ENCODE measurements around the gene HECTD3. TPM values are rescaled to one million over a fixed set of nuclear protein-coding genes. Genes with fewer than 3 reads are reported as not detected.

HECTD3 gene
- total RNA-seq, 1 experiment from 2014 or later = 25.5 TPM

DNA sequence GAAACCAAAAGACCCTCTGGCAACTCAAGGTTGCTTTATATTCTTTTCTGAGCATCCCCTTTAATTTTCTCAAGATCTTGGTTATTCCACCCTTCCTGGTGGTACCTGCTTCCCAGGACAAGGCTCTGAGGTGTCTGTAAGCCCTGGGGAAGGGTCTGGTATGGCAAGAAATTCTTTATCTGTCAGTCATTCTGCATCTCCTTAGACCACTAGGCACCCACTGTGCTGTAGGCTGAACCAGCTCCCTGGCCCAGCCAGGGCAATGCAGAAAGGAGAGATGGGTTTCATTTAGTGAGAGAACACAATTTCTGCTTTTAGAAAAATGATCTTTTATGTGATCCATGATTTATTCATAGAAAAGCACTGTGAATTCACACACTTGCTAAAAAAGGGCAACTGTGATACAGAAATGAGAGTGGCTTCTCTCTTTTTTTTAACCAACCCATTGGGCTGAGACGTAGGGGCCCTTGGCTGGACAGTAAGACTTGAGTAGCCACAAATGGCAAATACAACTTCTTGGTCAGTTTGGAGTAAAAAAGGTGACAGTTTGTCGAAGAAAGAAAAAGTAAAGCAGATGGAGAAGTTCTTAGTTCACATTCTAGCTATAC, 5.1 kb upstream of the HECTD3 start:
- no peak overlapping the region for H3K4me2 ChIP-seq (ENCODE audit: low read length)
- H3K9me3 ChIP-seq (ENCODE audit: control insufficient read depth in 1 of 2, insufficient read depth in 1 of 2, low read depth in 1 of 2, low read length in 2 of 2) = no peaks in the 10 kb centered on the region
- H3K4me3 ChIP-seq (replicated peaks in 1 of 2; ENCODE audit: low read depth in 1 of 2, low read length in 2 of 2) = no peak overlapping the region
- no peak overlapping the region for H3K9ac ChIP-seq (ENCODE audit: low read length)
- POLR2A ChIA-PET = interaction anchor here (1.2 kb wide), 1 partner anchor 288 kb away, joined by 3 read pairs; no protein-coding TSS in a partner anchor
- no peak overlapping the region for H2AFZ ChIP-seq (ENCODE audit: low read depth, low read length, poor library complexity, severe bottlenecking)
- ATAC-seq (no peak), DNase-seq (ENCODE audit: low read depth, low spot score) (no peak)
- peaks cover 5 to 20% of the 10 kb centered on the region in 2 experiments; a peak in 3 of 4 replicates for H3K4me1 ChIP-seq (ENCODE audit: control insufficient read depth in 1 of 2, insufficient read depth in 2 of 2, low read length in 2 of 2)
- TF ChIP-seq, protein P1, sequence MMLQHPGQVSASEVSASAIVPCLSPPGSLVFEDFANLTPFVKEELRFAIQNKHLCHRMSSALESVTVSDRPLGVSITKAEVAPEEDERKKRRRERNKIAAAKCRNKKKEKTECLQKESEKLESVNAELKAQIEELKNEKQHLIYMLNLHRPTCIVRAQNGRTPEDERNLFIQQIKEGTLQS (IDR thresholded peaks at IDR 0.05) = no peak
- TF ChIP-seq FOSL1 (IDR thresholded peaks at IDR 0.05; ENCODE audit: low read depth) (no peak), CBX3 (IDR thresholded peaks at IDR 0.05; ENCODE audit: low read depth) (no peak), ELF1 (IDR thresholded peaks at IDR 0.05; ENCODE audit: borderline replicate concordance, low read depth) (no peak), JUND (IDR thresholded peaks at IDR 0.05) (no peak), ZFX (IDR thresholded peaks at IDR 0.05) (no peak), EGR1 (IDR thresholded peaks at IDR 0.05; ENCODE audit: low read depth) (no peak), ZNF274 (IDR thresholded peaks at IDR 0.05; ENCODE audit: low read depth, low read length) (no peak), EZH2 (IDR thresholded peaks at IDR 0.05) (no peak), CEBPB (IDR thresholded peaks at IDR 0.05; ENCODE audit: low read depth) (no peak), SRF (IDR thresholded peaks at IDR 0.05; ENCODE audit: low read depth) (no peak), RAD21 (IDR thresholded peaks at IDR 0.05; ENCODE audit: low read depth) (no peak)
- TF ChIP-seq, protein P2, sequence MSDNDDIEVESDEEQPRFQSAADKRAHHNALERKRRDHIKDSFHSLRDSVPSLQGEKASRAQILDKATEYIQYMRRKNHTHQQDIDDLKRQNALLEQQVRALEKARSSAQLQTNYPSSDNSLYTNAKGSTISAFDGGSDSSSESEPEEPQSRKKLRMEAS (IDR thresholded peaks at IDR 0.05) = no peak
- H3K36me3 ChIP-seq (ENCODE audit: control insufficient read depth in 1 of 2, insufficient read depth in 2 of 2, low read length in 2 of 2) = no peaks in the 10 kb centered on the region
- H3K79me2 ChIP-seq (ENCODE audit: insufficient read depth, low read length) = peaks cover 8% of the 10 kb centered on the region; the same call in 1 of the 2 replicates
- no peaks in the 10 kb centered on the region for H3K27me3 ChIP-seq (ENCODE audit: insufficient read depth, low read length)
- BruUV-seq (replicated peaks) = no TSS peak
- no peaks in the 10 kb centered on the region for H3K9me2 ChIP-seq (ENCODE audit: insufficient read depth)
- intact Hi-C loops (cut with micrococcal nuclease) = loop anchor here (10.0 kb wide), 1 partner anchor 889 kb away; no protein-coding TSS in a partner anchor
- no peak overlapping the region for H3K27ac ChIP-seq (ENCODE audit: low read depth, low read length)
- CTCF ChIA-PET = interaction anchor here (4.3 to 11.9 kb wide), 2 partner anchors 284 to 477 kb away, joined by 32 to 214 read pairs; partner anchors contain the start of gene TESK2
- RAD21 ChIA-PET (ENCODE audit: low non-redundant PET in 1 of 2, low total read pairs in 2 of 2, uncharacterized antibody in 2 of 2, unreplicated experiment in 2 of 2) = no interaction called here
- no peaks in the 10 kb centered on the region for H4K20me1 ChIP-seq (ENCODE audit: insufficient read depth)

All from HCT116 (cell line).